Mesendoderm (in vitro differentiated cells): ENCODE results near the gene ZNF302.
"Not testable (repeated sequence)": the region's sequence is repeated elsewhere in the genome, so short reads cannot be mapped to it uniquely, and the experiment has no call there.

ENCODE experiments used
- DNase-seq: peaks from one replicate; pipeline ENCODE4 v3.0.0; 2013
- H2AK5ac ChIP-seq: 2 replicates; pipeline ENCODE4 v1.6.1; 2013; ENCODE audit warnings: low read length, inconsistent platforms
- H2BK120ac ChIP-seq: 2 replicates; pipeline ENCODE4 v1.6.1; 2013; ENCODE audit warnings: low read depth, mild to moderate bottlenecking, low read length, moderate library complexity, mixed read lengths
- H2BK15ac ChIP-seq: replicated peaks from 2 replicates; pipeline ENCODE4 v1.6.1; 2013; ENCODE audit warnings: low read depth, mild to moderate bottlenecking, moderate library complexity
- H2BK5ac ChIP-seq: 2 replicates; pipeline ENCODE4 v1.6.1; 2013; ENCODE audit warnings: low read length, inconsistent platforms
- H3K18ac ChIP-seq: 2 replicates; pipeline ENCODE4 v1.6.1; 2013; ENCODE audit warnings: mild to moderate bottlenecking, low read length, mixed read lengths
- H3K23ac ChIP-seq: one replicate; pipeline ENCODE4 v1.6.1; 2013; ENCODE audit warnings: low read length
- H3K27ac ChIP-seq: 2 replicates; pipeline ENCODE4 v1.5.1; 2013; ENCODE audit warnings: low read depth, mild to moderate bottlenecking, inconsistent platforms, low read length, moderate library complexity
- H3K27me3 ChIP-seq: 2 replicates; pipeline ENCODE4 v1.6.1; 2013; ENCODE audit warnings: low read length, control low read depth, mild to moderate bottlenecking, inconsistent platforms; ENCODE audit not compliant: insufficient read depth, poor library complexity
- H3K36me3 ChIP-seq: 2 replicates; pipeline ENCODE4 v1.6.1; 2013; ENCODE audit warnings: low read length, inconsistent platforms; ENCODE audit not compliant: control insufficient read depth, insufficient read depth
- H3K4ac ChIP-seq: one replicate; pipeline ENCODE4 v1.6.1; 2013; ENCODE audit warnings: low read depth, mild to moderate bottlenecking, low read length, moderate library complexity
- H3K4me1 ChIP-seq: 2 replicates; pipeline ENCODE4 v1.6.1; 2013; ENCODE audit warnings: low read depth, low read length, inconsistent platforms; ENCODE audit not compliant: control insufficient read depth
- H3K4me2 ChIP-seq: 2 replicates; pipeline ENCODE4 v1.6.1; 2013; ENCODE audit warnings: low read length
- H3K4me3 ChIP-seq: 2 replicates; pipeline ENCODE4 v1.5.1; 2013; ENCODE audit warnings: mild to moderate bottlenecking, low read length
- H3K56ac ChIP-seq: one replicate; pipeline ENCODE4 v1.6.1; 2013; ENCODE audit warnings: low read length
- H3K79me1 ChIP-seq: 2 replicates; pipeline ENCODE4 v1.6.1; 2013; ENCODE audit warnings: low read length, inconsistent platforms
- H3K79me2 ChIP-seq: 2 replicates; pipeline ENCODE4 v1.6.1; 2013; ENCODE audit warnings: mild to moderate bottlenecking, low read length; ENCODE audit not compliant: control insufficient read depth, insufficient read depth
- H3K9ac ChIP-seq: 2 replicates; pipeline ENCODE4 v1.6.1; 2013; ENCODE audit warnings: low read length, inconsistent platforms
- H4K5ac ChIP-seq: one replicate; pipeline ENCODE4 v1.6.1; 2013; ENCODE audit warnings: low read length
- H4K8ac ChIP-seq: one replicate; pipeline ENCODE4 v1.6.1; 2013; ENCODE audit warnings: low read depth, mild to moderate bottlenecking, control low read depth, low read length, moderate library complexity
- WGBS: extraction: QIAGEN DNeasy Blood & Tissue Kit; methylation state at CpG from one replicate; pipeline ENCODE4 v1.1.7; 2013; ENCODE audit warnings: low lambda C conversion rate, missing lambda C conversion rate; ENCODE audit not compliant: insufficient coverage; ENCODE audit errors: extremely low coverage; 5-methylcytosine and 5-hydroxymethylcytosine counted together

The ZNF302 gene

GRCh38 chr19:34662919-34663318 lies 14.6 kb upstream of the ZNF302 start:
- H2BK120ac ChIP-seq, result no peak overlapping the region
- H3K36me3 ChIP-seq, result no peaks in the 10 kb centered on the region
- H3K9ac ChIP-seq, result no peak overlapping the region
- no peak overlapping the region for H3K56ac ChIP-seq
- no peaks in the 10 kb centered on the region for H3K4me1 ChIP-seq
- no peak overlapping the region for H4K8ac ChIP-seq
- H2BK15ac ChIP-seq, result no peak overlapping the region
- H3K23ac ChIP-seq, result no peak overlapping the region
- no peak overlapping the region for H3K4me3 ChIP-seq
- no peak overlapping the region for H3K18ac ChIP-seq
- no peak overlapping the region for H2AK5ac ChIP-seq
- H3K4me2 ChIP-seq, result no peak overlapping the region
- H3K4ac ChIP-seq, result no peak overlapping the region
- peak; percentile 42 for DNase-seq
- no peaks in the 10 kb centered on the region for H3K79me1 ChIP-seq
- no peaks in the 10 kb centered on the region for H3K79me2 ChIP-seq
- no peaks in the 10 kb centered on the region for H3K27me3 ChIP-seq
- no CpG with 5 or more reads among the region's 5 CpGs for WGBS
- H2BK5ac ChIP-seq, result no peak overlapping the region
- H3K27ac ChIP-seq, result no peak overlapping the region
- H4K5ac ChIP-seq, result no peak overlapping the region

DNA sequence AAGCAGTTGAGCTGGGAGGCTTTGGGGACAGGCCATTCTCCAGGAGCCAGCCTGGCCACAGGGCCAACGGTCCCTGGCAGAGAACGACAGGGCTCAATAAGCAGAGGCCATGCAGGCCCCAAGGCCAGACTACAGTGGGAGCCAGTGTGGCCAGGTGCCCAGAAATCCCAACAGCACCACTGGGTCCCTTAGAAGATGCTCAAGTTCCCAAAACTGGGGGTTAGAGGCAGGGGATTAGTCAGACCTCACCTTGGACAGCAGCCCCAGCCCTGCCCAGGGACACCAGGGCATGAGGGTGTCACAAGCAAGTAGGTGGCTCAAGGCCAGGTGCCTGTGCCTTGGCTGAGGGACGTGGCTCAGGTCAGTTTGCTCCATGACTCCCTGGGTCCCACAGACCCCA lies 13.3 kb upstream of the ZNF302 start:
- Histone ChIP-seq H3K18ac (no peak overlapping the region), H3K27me3 (no peaks in the 10 kb centered on the region), H4K5ac (no peak overlapping the region), H3K79me2 (no peaks in the 10 kb centered on the region), H2AK5ac (no peak overlapping the region), H2BK5ac (no peak overlapping the region), H3K4ac (no peak overlapping the region), H3K27ac (no peak overlapping the region), H3K23ac (no peak overlapping the region), H3K79me1 (no peaks in the 10 kb centered on the region), H3K4me1 (no peaks in the 10 kb centered on the region), H3K4me3 (no peak overlapping the region), H3K36me3 (no peaks in the 10 kb centered on the region), H3K9ac (no peak overlapping the region), H2BK15ac (no peak overlapping the region), H3K56ac (no peak overlapping the region), H4K8ac (no peak overlapping the region), H2BK120ac (no peak overlapping the region), H3K4me2 (no peak overlapping the region)
- WGBS, result no CpG with 5 or more reads among the region's 3 CpGs
- DNase-seq, result no peak

- no peak overlapping the region for H2BK120ac ChIP-seq
- no peak overlapping the region for H3K18ac ChIP-seq
- no peak overlapping the region for H3K23ac ChIP-seq
- H3K79me1 ChIP-seq, result no peaks in the 10 kb centered on the region
- H3K9ac ChIP-seq, result no peak overlapping the region
- no peak overlapping the region for H2BK15ac ChIP-seq
- no CpG with 5 or more reads among the region's 6 CpGs for WGBS
- H3K27me3 ChIP-seq, result no peaks in the 10 kb centered on the region
- H3K56ac ChIP-seq, result no peak overlapping the region
- no peaks in the 10 kb centered on the region for H3K4me1 ChIP-seq
- no peak for DNase-seq
- no peak overlapping the region for H4K8ac ChIP-seq
- no peak overlapping the region for H3K4me2 ChIP-seq
- H3K27ac ChIP-seq, result no peak overlapping the region
- H2BK5ac ChIP-seq, result no peak overlapping the region
- no peaks in the 10 kb centered on the region for H3K79me2 ChIP-seq
- no peak overlapping the region for H4K5ac ChIP-seq
- H3K36me3 ChIP-seq, result no peaks in the 10 kb centered on the region
- H3K4me3 ChIP-seq, result no peak overlapping the region
- no peak overlapping the region for H3K4ac ChIP-seq
- no peak overlapping the region for H2AK5ac ChIP-seq
Observed at GRCh38 chr19:34664870-34665269, 12.6 kb upstream of the ZNF302 start.

DNA sequence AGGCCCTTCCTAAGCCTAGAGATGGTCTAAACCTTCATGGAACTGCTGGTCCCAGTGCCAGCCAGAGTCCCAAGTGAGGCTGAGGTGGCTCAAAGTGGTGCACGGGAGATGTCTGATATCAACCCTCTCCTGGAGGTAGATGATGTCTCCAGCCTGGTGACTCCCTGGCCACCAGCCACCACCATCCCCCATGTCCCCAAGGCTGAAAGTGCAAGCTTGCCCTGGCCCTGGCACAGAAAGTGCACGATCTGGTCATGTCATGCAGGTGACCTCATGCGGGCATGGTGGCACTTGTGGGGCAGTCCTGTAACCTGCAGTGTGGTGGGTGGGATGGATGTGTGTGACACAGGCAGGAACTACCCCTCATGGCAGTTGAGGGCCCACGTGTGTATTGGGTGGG lies 12.2 kb upstream of the ZNF302 start:
- H3K4me3 ChIP-seq, H2BK5ac ChIP-seq, H4K5ac ChIP-seq, H3K79me1 ChIP-seq, H3K27me3 ChIP-seq, H2BK15ac ChIP-seq, H3K36me3 ChIP-seq, H3K18ac ChIP-seq, H3K4me2 ChIP-seq, H3K23ac ChIP-seq, H4K8ac ChIP-seq, H2AK5ac ChIP-seq, H3K9ac ChIP-seq, H3K27ac ChIP-seq, H3K4me1 ChIP-seq, H3K79me2 ChIP-seq, H2BK120ac ChIP-seq, H3K56ac ChIP-seq, H3K4ac ChIP-seq, DNase-seq: not testable (repeated sequence)
- no CpG with 5 or more reads among the region's 4 CpGs for WGBS

DNA sequence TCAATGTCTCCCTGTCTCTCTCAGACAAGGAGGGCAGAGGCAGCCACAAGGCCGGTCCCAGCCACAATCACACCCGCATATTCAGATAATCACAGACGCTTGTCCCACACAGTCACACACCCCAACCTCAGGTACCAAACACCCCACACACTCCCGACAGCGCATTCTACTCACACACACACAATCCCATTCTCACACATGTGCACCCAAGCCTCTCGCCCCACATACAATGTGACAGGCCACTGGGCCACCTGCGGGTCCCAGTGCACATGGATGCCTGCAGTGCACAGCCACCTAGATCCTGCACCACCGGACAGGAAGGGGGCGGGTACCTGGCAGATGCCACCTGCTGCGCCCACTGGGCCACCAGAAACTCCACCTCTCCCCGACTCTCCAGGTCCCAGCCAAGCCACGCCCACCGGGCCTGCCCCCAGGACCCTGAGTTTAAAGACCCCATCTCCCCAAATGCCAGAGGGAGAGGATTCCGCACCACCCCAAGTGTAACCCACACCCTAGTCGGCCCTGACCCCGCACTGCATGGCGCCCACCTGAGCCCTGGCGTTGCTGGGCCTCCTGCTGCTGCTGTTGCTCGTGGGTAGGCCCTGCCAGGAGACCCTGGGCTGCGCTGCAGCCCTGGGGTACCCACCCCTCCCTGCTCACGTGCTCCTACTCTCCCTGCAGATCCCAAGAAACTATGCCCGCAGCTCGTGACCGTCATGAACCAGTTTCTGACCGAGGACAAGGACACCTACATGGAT lies 11.1 kb upstream of the ZNF302 start:
- WGBS, result no CpG with 5 or more reads among the region's 25 CpGs
- H2BK5ac ChIP-seq, result no peak overlapping the region
- H3K18ac ChIP-seq, result no peak overlapping the region
- no peak overlapping the region for H3K4me3 ChIP-seq
- no peak overlapping the region for H3K9ac ChIP-seq
- no peaks in the 10 kb centered on the region for H3K4me1 ChIP-seq
- no peaks in the 10 kb centered on the region for H3K79me1 ChIP-seq
- H2BK15ac ChIP-seq, result no peak overlapping the region
- no peak overlapping the region for H3K4me2 ChIP-seq
- no peaks in the 10 kb centered on the region for H3K36me3 ChIP-seq
- no peak for DNase-seq
- no peaks in the 10 kb centered on the region for H3K79me2 ChIP-seq
- H3K23ac ChIP-seq, result no peak overlapping the region
- no peak overlapping the region for H3K27ac ChIP-seq
- no peak overlapping the region for H2BK120ac ChIP-seq
- no peaks in the 10 kb centered on the region for H3K27me3 ChIP-seq
- H2AK5ac ChIP-seq, result no peak overlapping the region
- no peak overlapping the region for H4K5ac ChIP-seq
- H3K4ac ChIP-seq, result no peak overlapping the region
- H4K8ac ChIP-seq, result no peak overlapping the region
- H3K56ac ChIP-seq, result no peak overlapping the region

DNA sequence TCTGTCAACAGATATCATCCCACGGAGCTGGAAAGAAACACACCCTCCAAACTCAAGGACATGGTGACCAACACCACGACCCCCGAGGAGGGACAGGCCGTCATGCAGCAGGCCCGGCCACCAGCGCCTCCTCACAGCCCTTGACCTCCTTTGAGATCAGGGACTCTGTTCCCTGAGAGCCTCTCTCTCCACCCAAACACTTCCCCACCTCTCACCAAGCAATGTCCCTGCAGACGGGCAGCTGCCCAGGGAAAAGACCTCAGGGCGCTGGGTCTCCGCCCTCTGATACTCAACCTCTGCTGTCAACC lies 10.6 kb upstream of the ZNF302 start:
- H3K4me1 ChIP-seq, result no peaks in the 10 kb centered on the region
- no peak overlapping the region for H2BK15ac ChIP-seq
- H3K56ac ChIP-seq, result no peak overlapping the region
- no peak overlapping the region for H3K23ac ChIP-seq
- H3K79me1 ChIP-seq, result no peaks in the 10 kb centered on the region
- no peak overlapping the region for H2AK5ac ChIP-seq
- no peak overlapping the region for H3K4ac ChIP-seq
- H2BK5ac ChIP-seq, result no peak overlapping the region
- no peak overlapping the region for H3K4me2 ChIP-seq
- H3K27me3 ChIP-seq, result no peaks in the 10 kb centered on the region
- no peak overlapping the region for H4K8ac ChIP-seq
- no peak overlapping the region for H3K9ac ChIP-seq
- H3K18ac ChIP-seq, result no peak overlapping the region
- H3K4me3 ChIP-seq, result no peak overlapping the region
- no peak for DNase-seq
- no CpG with 5 or more reads among the region's 9 CpGs for WGBS
- no peak overlapping the region for H3K27ac ChIP-seq
- no peak overlapping the region for H2BK120ac ChIP-seq
- H3K79me2 ChIP-seq, result no peaks in the 10 kb centered on the region
- no peak overlapping the region for H4K5ac ChIP-seq
- no peaks in the 10 kb centered on the region for H3K36me3 ChIP-seq
